Hematopoietic multipotent progenitor cell treated with erythropoietin and hydrocortisone succinate and interleukin-3 and kit ligand, for 4 days (in vitro differentiated cells): ENCODE measurements around the gene FRMPD1.

Source experiments
- DNase-seq: peaks from one replicate; pipeline ENCODE4 v3.0.0-alpha.2; 2015

FRMPD1 gene

GRCh38 chr9:37790096-37790495 is 139.3 kb downstream of the FRMPD1 start:
- DNase-seq = no peak

GRCh38 chr9:37792122-37792521 is 141.4 kb downstream of the FRMPD1 start:
- no peak for DNase-seq

- no peak for DNase-seq
These were observed 145.5 kb downstream of the FRMPD1 start for GRCh38 chr9:37796232-37796631.
